ENCODE measurements around the gene ZNF674. TPM values are rescaled to one million over a fixed set of nuclear protein-coding genes. Genes with fewer than 3 reads are reported as not detected.
"Not testable (repeated sequence)": the region's sequence is repeated elsewhere in the genome, so short reads cannot be mapped to it uniquely, and the experiment has no call there.

The ZNF674 gene
- total RNA-seq, 1 donor from 2014 or later, result 11.6 TPM

GRCh38 chrX:46506076-46506475 lies 39.1 kb downstream of the ZNF674 start:
- Histone ChIP-seq H3K27me3 (ENCODE audit: control insufficient read depth, insufficient read depth, low read length) (no peaks in the 10 kb centered on the region), H3K4me3 (ENCODE audit: low read depth, low read length) (no peak overlapping the region), H3K36me3 (ENCODE audit: control insufficient read depth, insufficient read depth, low read length) (no peaks in the 10 kb centered on the region)
- FAIRE-seq (no peak), DNase-seq (ENCODE audit: low read depth) (no peak)
- no peak for TF ChIP-seq CTCF (IDR thresholded peaks at IDR 0.05; ENCODE audit: insufficient read depth, low read length, severe bottlenecking)

- DNase-seq (ENCODE audit: low read depth), result no peak
- FAIRE-seq, result no peak
- Histone ChIP-seq H3K36me3 (ENCODE audit: control insufficient read depth, insufficient read depth, low read length) (no peaks in the 10 kb centered on the region), H3K4me3 (ENCODE audit: low read depth, low read length) (no peak overlapping the region), H3K27me3 (ENCODE audit: control insufficient read depth, insufficient read depth, low read length) (no peaks in the 10 kb centered on the region)
- TF ChIP-seq CTCF (IDR thresholded peaks at IDR 0.05; ENCODE audit: insufficient read depth, low read length, severe bottlenecking), result no peak
Measured at GRCh38 chrX:46502848-46503247, 42.4 kb downstream of the ZNF674 start.

GRCh38 chrX:46500054-46500453 lies 45.2 kb downstream of the ZNF674 start:
- H3K36me3 ChIP-seq (ENCODE audit: control insufficient read depth, insufficient read depth, low read length), result no peaks in the 10 kb centered on the region
- no peak for TF ChIP-seq CTCF (IDR thresholded peaks at IDR 0.05; ENCODE audit: insufficient read depth, low read length, severe bottlenecking)
- no peaks in the 10 kb centered on the region for H3K27me3 ChIP-seq (ENCODE audit: control insufficient read depth, insufficient read depth, low read length)
- DNase-seq (ENCODE audit: low read depth), result no peak
- FAIRE-seq, result peak; percentile 7
- no peak overlapping the region for H3K4me3 ChIP-seq (ENCODE audit: low read depth, low read length)

- Histone ChIP-seq H3K4me3 (ENCODE audit: low read depth, low read length) (no peak overlapping the region), H3K36me3 (ENCODE audit: control insufficient read depth, insufficient read depth, low read length) (no peaks in the 10 kb centered on the region), H3K27me3 (ENCODE audit: control insufficient read depth, insufficient read depth, low read length) (no peaks in the 10 kb centered on the region)
- TF ChIP-seq CTCF (IDR thresholded peaks at IDR 0.05; ENCODE audit: insufficient read depth, low read length, severe bottlenecking), result no peak
- FAIRE-seq (no peak), DNase-seq (ENCODE audit: low read depth) (no peak)
Measured at GRCh38 chrX:46488712-46489111, 56.5 kb downstream of the ZNF674 start.

- DNase-seq (ENCODE audit: low read depth) (no peak), FAIRE-seq (no peak)
- no peak overlapping the region for H3K4me3 ChIP-seq (ENCODE audit: low read depth, low read length)
- H3K27me3 ChIP-seq (ENCODE audit: control insufficient read depth, insufficient read depth, low read length), result no peaks in the 10 kb centered on the region
- no peak for TF ChIP-seq CTCF (IDR thresholded peaks at IDR 0.05; ENCODE audit: insufficient read depth, low read length, severe bottlenecking)
- no peaks in the 10 kb centered on the region for H3K36me3 ChIP-seq (ENCODE audit: control insufficient read depth, insufficient read depth, low read length)
Measured at GRCh38 chrX:46485897-46486296, 59.3 kb downstream of the ZNF674 start.

GRCh38 chrX:46478634-46479033 lies 66.6 kb downstream of the ZNF674 start:
- H3K36me3 ChIP-seq (ENCODE audit: control insufficient read depth, insufficient read depth, low read length); FAIRE-seq; H3K27me3 ChIP-seq (ENCODE audit: control insufficient read depth, insufficient read depth, low read length); DNase-seq (ENCODE audit: low read depth); H3K4me3 ChIP-seq (ENCODE audit: low read depth, low read length): not testable (repeated sequence)
